Transverse colon (tissue), 4 donors: Measurements from ENCODE around the gene SRSF3. TPM values are rescaled to one million over a fixed set of nuclear protein-coding genes. Genes with fewer than 3 reads are reported as not detected.
"Not testable (repeated sequence)": the region's sequence is repeated elsewhere in the genome, so short reads cannot be mapped to it uniquely, and the experiment has no call there.

Experiments
- DNase-seq: peaks from one replicate; pipeline ENCODE4 v3.0.0-alpha.2; 2019
- H3K27ac ChIP-seq, 4 donors: fragments of 200-600 bp; sonication (generic); 2 replicates each; pipeline ENCODE4 v1.5.1; 2016 to 2018; ENCODE audit warnings: inconsistent platforms in 4 of 4
- H3K27me3 ChIP-seq: fragments of 200-600 bp; sonication (generic); 2 replicates; pipeline ENCODE4 v1.5.1; 2017; ENCODE audit warnings: inconsistent platforms
- H3K36me3 ChIP-seq, 4 donors: fragments of 200-600 bp; sonication (generic); 2 replicates each; pipeline ENCODE4 v1.5.1; 2017 to 2019; ENCODE audit warnings: inconsistent platforms in 4 of 4
- H3K4me1 ChIP-seq, 4 donors: fragments of 200-600 bp; sonication (generic); 2 replicates each; pipeline ENCODE4 v1.5.1; 2017 to 2020; ENCODE audit warnings: inconsistent platforms in 4 of 4
- H3K4me3 ChIP-seq, 4 donors: fragments of 200-600 bp; sonication (generic); 1 replicate in 1 of 4; 2 replicates in 3 of 4; pipeline versions ENCODE4 v1.5.1 to v1.6.1; 2017 to 2019; ENCODE audit warnings: inconsistent platforms in 4 of 4
- H3K9me3 ChIP-seq, 2 donors: fragments of 200-600 bp; sonication (generic); 2 replicates each; pipeline ENCODE4 v1.5.1; 2017 to 2019; ENCODE audit warnings: inconsistent platforms in 2 of 2
- EP300 ChIP-seq: sonication (generic); formaldehyde crosslinking; IDR thresholded peaks from one replicate; pipeline ENCODE4 v1.6.1; 2017; ENCODE audit warnings: antibody characterized with exemption, low read depth
- POLR2A ChIP-seq: fragments of 450-650 bp; IDR thresholded peaks from one replicate; pipeline ENCODE4 v1.6.1; 2016; ENCODE audit warnings: antibody characterized with exemption, mild to moderate bottlenecking, moderate library complexity
- POLR2AphosphoS5 ChIP-seq, 3 donors: sonication (generic); formaldehyde crosslinking; IDR thresholded peaks; one replicate each; pipeline ENCODE4 v1.6.1; 2016; ENCODE audit warnings: antibody characterized with exemption in 3 of 3
- WGBS, 2 donors: methylation state at CpG; one replicate each; pipeline ENCODE4 v1.1.5; 2018; ENCODE audit warnings: low coverage in 1 of 2; 5-methylcytosine and 5-hydroxymethylcytosine counted together
- in situ Hi-C, 4 donors: fragments of 200-750 bp; cut with MboI; loops; one replicate each; pipeline versions ENCODE4 v1.15.0 to v1.15.1; 2017; ENCODE audit warnings: low sequenced_read_pairs in 3 of 4, low pct_ligation_motif_present in 1 of 4, low pct_unique_long_range_greater_than_20kb in 1 of 4
- intact Hi-C: fragments of 100-400 bp; cut with DNase I; formaldehyde crosslinking; loops from one replicate; pipeline ENCODE4 v1.15.1; 2023; ENCODE audit warnings: low total_unique reads
- total RNA-seq, 4 donors: library from RNA; depleted of rRNA; stranded (reverse); fragments of >200 nt; gene quantifications; one replicate each; pipeline ENCODE4 v1.1.0, GENCODE V29; 2016
- TF ChIP-seq, protein P1 (sequence below), 5 experiments: fragments of 200-600 bp in 3 of 5; fragments of 450-650 bp in 2 of 5; sonication (generic) in 3 of 5; IDR thresholded peaks; 1 replicate in 2 of 5; 2 replicates in 3 of 5; pipeline ENCODE4 v1.5.1; 2016 to 2017; ENCODE audit warnings: antibody characterized with exemption in 5 of 5, inconsistent platforms in 3 of 5, mild to moderate bottlenecking in 2 of 5, moderate library complexity in 1 of 5

Gene SRSF3
- total RNA-seq, 4 donors from 2014 or later: 110 to 177 (median 144) TPM

- peak overlapping the region; percentile 39 to 64 (median 49) for H3K27ac ChIP-seq
- H3K4me3 ChIP-seq: no peak overlapping the region
- peaks cover 31 to 51% (median 44%) of the 10 kb centered on the region in 4 donors for H3K4me1 ChIP-seq
- DNase-seq: no peak
- TF ChIP-seq, protein P1, sequence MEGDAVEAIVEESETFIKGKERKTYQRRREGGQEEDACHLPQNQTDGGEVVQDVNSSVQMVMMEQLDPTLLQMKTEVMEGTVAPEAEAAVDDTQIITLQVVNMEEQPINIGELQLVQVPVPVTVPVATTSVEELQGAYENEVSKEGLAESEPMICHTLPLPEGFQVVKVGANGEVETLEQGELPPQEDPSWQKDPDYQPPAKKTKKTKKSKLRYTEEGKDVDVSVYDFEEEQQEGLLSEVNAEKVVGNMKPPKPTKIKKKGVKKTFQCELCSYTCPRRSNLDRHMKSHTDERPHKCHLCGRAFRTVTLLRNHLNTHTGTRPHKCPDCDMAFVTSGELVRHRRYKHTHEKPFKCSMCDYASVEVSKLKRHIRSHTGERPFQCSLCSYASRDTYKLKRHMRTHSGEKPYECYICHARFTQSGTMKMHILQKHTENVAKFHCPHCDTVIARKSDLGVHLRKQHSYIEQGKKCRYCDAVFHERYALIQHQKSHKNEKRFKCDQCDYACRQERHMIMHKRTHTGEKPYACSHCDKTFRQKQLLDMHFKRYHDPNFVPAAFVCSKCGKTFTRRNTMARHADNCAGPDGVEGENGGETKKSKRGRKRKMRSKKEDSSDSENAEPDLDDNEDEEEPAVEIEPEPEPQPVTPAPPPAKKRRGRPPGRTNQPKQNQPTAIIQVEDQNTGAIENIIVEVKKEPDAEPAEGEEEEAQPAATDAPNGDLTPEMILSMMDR (IDR thresholded peaks at IDR 0.05): no peak
- TF ChIP-seq POLR2A (no peak), EP300 (no peak), POLR2AphosphoS5 (IDR thresholded peaks at IDR 0.05) (peak in 2 of 3 donors; percentile 3 to 7)
- WGBS, 2 donors: 83 to 93% methylated on average over 3 of the region's 3 CpGs
- in situ Hi-C loops (loop anchor here in 1 of 4 donors (25.0 kb wide), 1 partner anchor 153 kb away; no protein-coding TSS in a partner anchor), intact Hi-C loops (no loop called here)
- H3K9me3 ChIP-seq: no peaks in the 10 kb centered on the region
- H3K36me3 ChIP-seq: peaks cover 0 to 35% (median 8%) of the 10 kb centered on the region in 4 donors
- H3K27me3 ChIP-seq: no peaks in the 10 kb centered on the region
These were observed 15.4 kb downstream of the SRSF3 start for GRCh38 chr6:36609582-36609981.

DNA sequence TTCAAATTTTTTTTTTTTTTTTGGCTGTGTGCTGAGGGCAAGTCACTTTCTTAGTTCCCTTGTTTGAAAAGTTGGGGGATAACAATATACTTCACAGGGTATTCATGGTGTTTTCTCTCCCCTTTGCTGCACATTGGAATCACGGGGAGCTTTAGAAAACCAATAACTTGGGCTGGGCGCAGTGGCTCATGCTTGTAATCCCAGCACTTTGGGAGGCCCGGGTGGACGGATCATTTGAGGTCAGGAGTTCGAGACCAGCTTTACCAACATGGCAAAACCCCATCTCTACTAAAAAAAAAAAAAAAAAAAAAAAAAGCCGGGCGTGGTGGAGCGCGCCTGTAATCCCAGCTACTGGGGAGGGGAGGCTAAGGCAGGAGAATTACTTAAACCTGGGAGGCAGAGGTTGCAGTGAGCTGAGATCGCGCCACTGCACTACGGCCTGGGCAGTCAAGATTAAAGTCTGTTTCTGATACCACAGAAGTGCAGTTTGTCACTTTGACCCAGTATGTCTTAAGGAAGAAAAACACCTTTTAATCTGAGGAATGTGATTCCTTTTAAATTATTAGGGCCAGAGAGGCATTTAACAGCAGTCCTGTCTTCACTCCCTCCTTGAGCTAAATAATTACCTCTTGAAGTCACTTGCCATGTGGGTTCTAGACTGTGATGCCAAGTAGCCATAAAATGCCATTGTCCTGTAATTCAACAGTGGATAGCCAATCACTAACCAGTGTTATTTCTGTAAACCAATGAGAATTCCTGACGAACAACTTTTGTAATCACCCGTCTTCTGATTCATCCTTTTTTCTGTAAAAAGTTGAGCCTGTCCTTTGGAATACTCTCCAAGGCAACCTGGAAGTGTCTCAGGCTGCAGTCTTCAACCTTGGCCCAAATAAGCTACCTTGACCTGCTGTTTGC lies 16.1 kb downstream of the SRSF3 start:
- H3K4me3 ChIP-seq: no peak overlapping the region
- intact Hi-C loops (no loop called here), in situ Hi-C loops (loop anchor here in 2 of 4 donors (10.0 to 25.0 kb wide), 2 partner anchors 145 to 152 kb away; no protein-coding TSS in a partner anchor)
- H3K9me3 ChIP-seq: no peaks in the 10 kb centered on the region
- H3K4me1 ChIP-seq: peaks cover 24 to 48% (median 36%) of the 10 kb centered on the region in 4 donors
- TF ChIP-seq POLR2AphosphoS5 (IDR thresholded peaks at IDR 0.05) (no peak), POLR2A (no peak), EP300 (no peak)
- TF ChIP-seq, protein P1 (IDR thresholded peaks at IDR 0.05): no peak
- H3K27me3 ChIP-seq: no peaks in the 10 kb centered on the region
- 82 to 85% methylated on average over 7 to 14 of the region's 14 CpGs for WGBS, 2 donors
- H3K27ac ChIP-seq: peak overlapping the region in 3 of 4 donors; percentile 45 to 64 (median 53)
- H3K36me3 ChIP-seq: peaks cover 0 to 27% (median 8%) of the 10 kb centered on the region in 4 donors
- no peak for DNase-seq

DNA sequence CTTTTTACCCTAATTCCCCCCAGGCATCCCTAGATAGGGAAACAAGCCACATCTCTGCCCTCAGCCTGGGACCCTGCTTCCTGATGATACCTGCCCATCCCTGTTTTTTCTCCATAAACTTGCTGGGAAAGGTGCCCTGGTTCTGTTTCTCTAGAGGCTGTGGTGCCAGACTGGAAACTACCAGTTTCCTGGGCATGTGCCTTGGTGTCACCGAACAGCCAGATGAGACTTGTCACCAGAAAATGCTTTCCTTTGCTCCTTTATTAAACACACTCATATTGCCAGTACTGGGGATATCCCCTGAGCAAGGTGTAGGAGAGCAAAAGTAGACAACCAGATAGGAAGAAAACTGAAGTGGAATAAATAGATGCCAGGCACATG lies 16.8 kb downstream of the SRSF3 start:
- H3K4me3 ChIP-seq: no peak overlapping the region
- H3K27me3 ChIP-seq: no peaks in the 10 kb centered on the region
- TF ChIP-seq EP300: no peak
- TF ChIP-seq POLR2A: no peak
- TF ChIP-seq POLR2AphosphoS5 (IDR thresholded peaks at IDR 0.05): no peak
- TF ChIP-seq, protein P1 (IDR thresholded peaks at IDR 0.05): no peak
- H3K27ac ChIP-seq: peak overlapping the region in 1 of 4 donors; percentile 14
- H3K36me3 ChIP-seq: peaks cover 0 to 21% (median 8%) of the 10 kb centered on the region in 4 donors
- intact Hi-C loops: no loop called here
- in situ Hi-C loops: loop anchor here in 2 of 4 donors (10.0 to 25.0 kb wide), 2 partner anchors 144 to 151 kb away; no protein-coding TSS in a partner anchor
- DNase-seq: no peak
- peaks cover 18 to 42% (median 31%) of the 10 kb centered on the region in 4 donors for H3K4me1 ChIP-seq
- H3K9me3 ChIP-seq: no peaks in the 10 kb centered on the region
- 71% methylated on average over 1 of the region's 1 CpG; no CpG with 5 or more reads in 1 of the 2 donors for WGBS, 2 donors

DNA sequence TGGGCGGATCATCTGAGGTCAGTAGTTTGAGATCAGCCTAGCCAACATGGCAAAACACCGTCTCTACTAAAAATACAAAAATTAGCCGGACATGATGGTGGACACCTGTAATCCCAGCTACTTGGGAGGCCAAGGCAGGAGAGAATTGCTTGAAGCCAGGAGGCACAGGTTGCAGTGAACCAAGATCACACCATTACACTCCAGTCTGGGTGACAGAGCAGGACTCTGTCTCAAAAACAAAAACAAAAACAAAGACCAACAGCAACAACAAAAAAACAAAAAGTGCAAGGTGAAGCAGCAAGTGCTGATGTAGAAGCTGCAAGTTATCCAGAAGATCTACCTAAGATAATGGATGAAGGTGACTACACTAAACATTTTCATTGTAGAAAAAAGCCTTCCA lies 17.5 kb downstream of the SRSF3 start:
- H3K27me3 ChIP-seq, H3K9me3 ChIP-seq, DNase-seq, H3K4me3 ChIP-seq, intact Hi-C loops, H3K27ac ChIP-seq: not testable (repeated sequence)
- WGBS, 2 donors: 84 to 91% methylated on average over 3 of the region's 3 CpGs
- Histone ChIP-seq H3K36me3 (peaks cover 0 to 14% (median 5%) of the 10 kb centered on the region in 4 donors), H3K4me1 (peaks cover 12 to 38% (median 25%) of the 10 kb centered on the region in 4 donors)
- in situ Hi-C loops: loop anchor here in 2 of 4 donors (10.0 to 25.0 kb wide), 2 partner anchors 143 to 151 kb away; no protein-coding TSS in a partner anchor
